Occipital lobe (tissue), 2 donors: ENCODE data around the gene TRPV6. TPM values are rescaled to one million over a fixed set of nuclear protein-coding genes. Genes with fewer than 3 reads are reported as not detected.

Experiments used
- DNase-seq: peaks from one replicate; lab custom pipeline; 2025; lab: John Stamatoyannopoulos, UW
- total RNA-seq: library from RNA; depleted of rRNA; stranded (reverse); fragments of >200 nt; gene quantifications from one replicate; pipeline ENCODE4 v1.2.3, GENCODE V29; 2014

Gene TRPV6
- total RNA-seq, 1 donor from 2014 or later, result under 0.01 TPM

- no peak for DNase-seq
Observed at GRCh38 chr7:142870147-142870559, 15.4 kb downstream of the TRPV6 start.

- no peak for DNase-seq
Observed at GRCh38 chr7:142869434-142869833, 16.1 kb downstream of the TRPV6 start.

- DNase-seq, result no peak
Observed at GRCh38 chr7:142868986-142869415, 16.5 kb downstream of the TRPV6 start.

- no peak for DNase-seq
Observed at GRCh38 chr7:142868188-142868985, 17.2 kb downstream of the TRPV6 start.

- DNase-seq, result no peak
Observed at GRCh38 chr7:142867398-142868187, 18.0 kb downstream of the TRPV6 start.

- DNase-seq, result no peak
Observed at GRCh38 chr7:142867097-142867378, 18.5 kb downstream of the TRPV6 start.

GRCh38 chr7:142866361-142867096, 19.0 kb downstream of the TRPV6 start:
- DNase-seq, result no peak

GRCh38 chr7:142865766-142866165, 19.8 kb downstream of the TRPV6 start:
- no peak for DNase-seq

- DNase-seq, result peak; percentile 37
Observed at GRCh38 chr7:142864980-142865747, 20.4 kb downstream of the TRPV6 start.

GRCh38 chr7:142863891-142864685, 21.5 kb downstream of the TRPV6 start:
- no peak for DNase-seq

GRCh38 chr7:142862786-142863400, 22.7 kb downstream of the TRPV6 start:
- no peak for DNase-seq

- DNase-seq, result no peak
Observed at GRCh38 chr7:142862351-142862750, 23.2 kb downstream of the TRPV6 start.

GRCh38 chr7:142860968-142861367, 24.6 kb downstream of the TRPV6 start:
- no peak for DNase-seq

- DNase-seq, result no peak
Observed at GRCh38 chr7:142859829-142860228, 25.7 kb downstream of the TRPV6 start.

- no peak for DNase-seq
Observed at GRCh38 chr7:142859411-142859810, 26.1 kb downstream of the TRPV6 start.

GRCh38 chr7:142857625-142858024, 27.9 kb downstream of the TRPV6 start:
- no peak for DNase-seq

- peak; percentile 64 for DNase-seq
Observed at GRCh38 chr7:142856565-142857245, 28.8 kb downstream of the TRPV6 start.

- DNase-seq, result no peak
Observed at GRCh38 chr7:142855756-142856564, 29.6 kb downstream of the TRPV6 start.
